GM20000 (cell line): Measurements from ENCODE around the gene MBD3L1.

ENCODE experiments used
- DNase-seq: peaks from one replicate; pipeline ENCODE4 v3.0.0; 2012; ENCODE audit warnings: low spot score
- CTCF ChIP-seq: IDR thresholded peaks from 2 replicates; pipeline ENCODE4 v1.5.1; 2012; ENCODE audit warnings: mild to moderate bottlenecking, control low read depth; ENCODE audit errors: extremely low read depth, missing control alignments

MBD3L1 gene

GRCh38 chr19:8840708-8841107, 8.5 kb downstream of the MBD3L1 start:
- no peak for TF ChIP-seq CTCF
- DNase-seq, result no peak

GRCh38 chr19:8846819-8847218, 14.6 kb downstream of the MBD3L1 start:
- TF ChIP-seq CTCF, result no peak
- DNase-seq, result no peak

- TF ChIP-seq CTCF, result no peak
- DNase-seq, result no peak
Measured at GRCh38 chr19:8849232-8849631, 17.1 kb downstream of the MBD3L1 start.

GRCh38 chr19:8850488-8850887, 18.3 kb downstream of the MBD3L1 start:
- TF ChIP-seq CTCF, result no peak
- DNase-seq, result no peak

- TF ChIP-seq CTCF, result no peak
- DNase-seq, result no peak
Measured at GRCh38 chr19:8858260-8858659, 26.1 kb downstream of the MBD3L1 start.

GRCh38 chr19:8866344-8866743, 34.2 kb downstream of the MBD3L1 start:
- TF ChIP-seq CTCF, result no peak
- DNase-seq, result no peak

- TF ChIP-seq CTCF, result no peak
- DNase-seq, result no peak
Measured at GRCh38 chr19:8877854-8878705, 45.9 kb downstream of the MBD3L1 start.
